Fibroblast of mammary gland (primary cell): ENCODE measurements around the gene PORCN.

Experiments
- DNase-seq: peaks from one replicate; pipeline ENCODE4 v3.0.0-alpha.2; 2010; ENCODE audit warnings: low read depth
- H3K4me3 ChIP-seq: 2 replicates; pipeline ENCODE4 v1.5.1; 2011; ENCODE audit warnings: low read depth, mild to moderate bottlenecking, low read length, moderate library complexity; ENCODE audit not compliant: control insufficient read depth
- TF ChIP-seq, protein P1 (sequence below): conservative IDR thresholded peaks from 2 replicates; pipeline ENCODE4 v1.5.1; 2011; ENCODE audit warnings: low read depth, low read length, inconsistent platforms; ENCODE audit not compliant: control insufficient read depth, insufficient read depth

PORCN gene

GRCh38 chrX:48492293-48492910 lies 16.4 kb upstream of the PORCN start:
- DNase-seq = peak; percentile 75
- H3K4me3 ChIP-seq = no peak overlapping the region
- TF ChIP-seq, protein P1, sequence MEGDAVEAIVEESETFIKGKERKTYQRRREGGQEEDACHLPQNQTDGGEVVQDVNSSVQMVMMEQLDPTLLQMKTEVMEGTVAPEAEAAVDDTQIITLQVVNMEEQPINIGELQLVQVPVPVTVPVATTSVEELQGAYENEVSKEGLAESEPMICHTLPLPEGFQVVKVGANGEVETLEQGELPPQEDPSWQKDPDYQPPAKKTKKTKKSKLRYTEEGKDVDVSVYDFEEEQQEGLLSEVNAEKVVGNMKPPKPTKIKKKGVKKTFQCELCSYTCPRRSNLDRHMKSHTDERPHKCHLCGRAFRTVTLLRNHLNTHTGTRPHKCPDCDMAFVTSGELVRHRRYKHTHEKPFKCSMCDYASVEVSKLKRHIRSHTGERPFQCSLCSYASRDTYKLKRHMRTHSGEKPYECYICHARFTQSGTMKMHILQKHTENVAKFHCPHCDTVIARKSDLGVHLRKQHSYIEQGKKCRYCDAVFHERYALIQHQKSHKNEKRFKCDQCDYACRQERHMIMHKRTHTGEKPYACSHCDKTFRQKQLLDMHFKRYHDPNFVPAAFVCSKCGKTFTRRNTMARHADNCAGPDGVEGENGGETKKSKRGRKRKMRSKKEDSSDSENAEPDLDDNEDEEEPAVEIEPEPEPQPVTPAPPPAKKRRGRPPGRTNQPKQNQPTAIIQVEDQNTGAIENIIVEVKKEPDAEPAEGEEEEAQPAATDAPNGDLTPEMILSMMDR = no peak

GRCh38 chrX:48493890-48494364 lies 14.9 kb upstream of the PORCN start:
- peak; percentile 58 for DNase-seq
- TF ChIP-seq, protein P1 = peak; percentile 47
- no peak overlapping the region for H3K4me3 ChIP-seq

DNA sequence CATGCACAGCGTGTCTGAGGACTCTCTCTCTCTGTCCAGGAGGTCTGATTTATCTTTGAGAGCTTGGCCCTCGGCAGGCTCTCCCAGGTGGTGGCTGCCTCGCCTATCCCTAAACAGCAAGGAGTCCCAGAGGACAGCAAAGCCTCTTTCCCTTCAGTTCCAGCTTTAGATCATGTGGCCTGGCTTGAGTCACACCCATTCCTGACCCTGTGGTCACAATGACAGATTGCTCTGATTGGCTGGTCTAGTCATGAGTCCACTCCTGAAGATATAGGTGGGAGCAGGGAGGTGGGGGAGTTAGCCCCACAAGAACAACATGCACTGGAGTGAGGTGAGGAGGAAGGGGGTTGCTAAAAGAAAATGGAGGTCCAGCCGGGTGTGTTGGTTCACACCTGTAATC lies 12.1 kb upstream of the PORCN start:
- no peak overlapping the region for H3K4me3 ChIP-seq
- DNase-seq = peak; percentile 55
- TF ChIP-seq, protein P1 = no peak

GRCh38 chrX:48497871-48498270 lies 10.9 kb upstream of the PORCN start:
- no peak overlapping the region for H3K4me3 ChIP-seq
- TF ChIP-seq, protein P1 = no peak
- no peak for DNase-seq

GRCh38 chrX:48498374-48498809 lies 10.4 kb upstream of the PORCN start:
- H3K4me3 ChIP-seq = no peak overlapping the region
- TF ChIP-seq, protein P1 = no peak
- peak; percentile 89 for DNase-seq

DNA sequence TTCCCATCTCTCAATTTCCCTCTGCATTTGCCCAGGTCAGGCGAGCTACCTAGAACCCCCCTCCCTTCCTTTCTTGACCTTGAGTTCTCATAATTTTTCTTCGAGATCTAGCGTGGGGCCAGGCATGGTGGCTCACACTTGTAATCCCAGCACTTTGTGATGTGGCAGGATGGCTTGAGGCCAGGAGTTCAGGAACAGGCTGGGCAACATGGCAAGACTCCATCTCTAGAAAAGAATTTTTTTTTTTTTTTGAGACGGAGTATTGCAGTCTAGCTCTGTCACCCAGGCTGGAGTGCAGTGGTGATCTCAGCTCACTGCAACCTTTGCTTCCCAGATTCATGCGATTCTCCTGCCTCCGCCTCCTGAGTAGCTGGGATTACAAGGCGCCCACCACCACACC lies 4.5 kb upstream of the PORCN start:
- no peak for DNase-seq

More for the DNA sequence above, 4.5 kb upstream of the PORCN start:
- TF ChIP-seq, protein P1 = no peak
- H3K4me3 ChIP-seq = no peak overlapping the region
